ENCODE measurements around the gene DNAJC6.

DNAJC6 gene

DNA sequence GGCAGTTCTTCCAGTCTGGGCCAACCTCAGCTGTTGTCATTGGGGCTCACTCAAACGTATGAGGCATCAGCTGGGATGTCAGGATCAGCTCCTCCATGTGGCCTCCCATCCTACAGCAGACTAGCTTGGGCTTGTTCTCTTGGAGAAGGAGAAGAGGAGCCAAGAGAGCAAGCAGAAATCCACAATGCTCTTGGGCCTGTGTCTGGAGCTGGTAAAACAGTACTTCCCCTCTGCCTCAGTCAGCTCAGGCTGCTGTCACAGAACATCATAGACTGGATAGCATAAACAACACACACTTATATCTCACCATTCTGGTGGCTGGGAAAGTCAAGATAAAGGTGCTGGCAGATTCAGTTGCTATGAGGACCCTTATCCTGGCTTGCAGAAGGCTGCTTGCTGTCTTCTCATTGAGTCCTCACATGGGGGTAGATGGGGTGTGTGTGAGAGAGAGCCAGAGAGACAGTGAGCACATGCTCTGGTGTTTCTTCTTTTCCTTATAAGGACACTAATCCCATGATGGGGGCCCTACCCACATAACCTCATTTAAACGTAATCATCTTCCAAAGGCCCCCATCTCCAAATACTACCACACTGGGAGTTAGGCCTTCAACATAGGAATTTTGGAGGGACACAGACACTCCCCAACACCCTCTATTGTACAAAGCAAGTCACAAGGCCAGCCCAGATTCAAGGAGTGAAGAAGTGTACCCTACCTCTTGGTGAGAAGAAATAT is 16.3 kb upstream of the DNAJC6 start:
- no peak for DNase-seq (ENCODE audit: low read depth)

DNA sequence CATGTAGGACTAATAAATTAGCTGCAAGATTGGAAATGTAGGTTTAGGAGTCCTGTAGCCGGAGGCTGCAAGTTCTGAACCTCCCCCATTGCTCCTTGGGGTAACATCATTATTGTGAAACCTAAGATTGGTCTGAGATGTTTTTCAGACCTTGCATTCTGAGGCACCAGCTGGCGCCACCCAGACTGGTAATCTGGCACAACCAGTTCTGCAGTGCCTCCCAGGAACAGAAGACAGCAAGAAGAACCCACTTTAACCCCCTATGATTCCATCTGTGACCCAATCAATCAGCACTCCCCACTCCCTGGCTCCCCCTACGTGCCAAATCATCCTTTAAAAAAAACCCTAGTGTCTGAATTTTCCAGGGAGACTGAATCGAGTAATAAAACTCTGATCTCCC is 11.6 kb upstream of the DNAJC6 start:
- no peak for DNase-seq (ENCODE audit: low read depth)

DNA sequence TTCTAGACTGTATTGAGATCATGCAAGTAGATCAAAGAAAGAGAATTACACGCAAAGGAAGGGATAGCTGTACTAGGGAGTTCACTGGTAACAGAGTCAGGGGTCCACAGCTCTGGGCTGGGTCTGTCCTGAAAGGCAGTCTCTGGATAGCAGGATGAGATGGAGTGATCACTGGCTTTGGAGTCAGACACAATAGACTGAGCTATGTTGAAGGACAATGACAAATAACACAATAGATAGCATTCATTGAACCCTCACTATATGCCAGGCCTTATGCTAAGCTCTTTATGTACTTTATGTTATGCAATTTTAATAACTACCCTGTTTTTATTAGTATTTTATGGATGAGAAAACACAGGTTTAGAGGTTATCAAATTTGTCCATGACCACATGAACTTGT is 10.0 kb upstream of the DNAJC6 start:
- no peak for DNase-seq (ENCODE audit: low read depth)

DNA sequence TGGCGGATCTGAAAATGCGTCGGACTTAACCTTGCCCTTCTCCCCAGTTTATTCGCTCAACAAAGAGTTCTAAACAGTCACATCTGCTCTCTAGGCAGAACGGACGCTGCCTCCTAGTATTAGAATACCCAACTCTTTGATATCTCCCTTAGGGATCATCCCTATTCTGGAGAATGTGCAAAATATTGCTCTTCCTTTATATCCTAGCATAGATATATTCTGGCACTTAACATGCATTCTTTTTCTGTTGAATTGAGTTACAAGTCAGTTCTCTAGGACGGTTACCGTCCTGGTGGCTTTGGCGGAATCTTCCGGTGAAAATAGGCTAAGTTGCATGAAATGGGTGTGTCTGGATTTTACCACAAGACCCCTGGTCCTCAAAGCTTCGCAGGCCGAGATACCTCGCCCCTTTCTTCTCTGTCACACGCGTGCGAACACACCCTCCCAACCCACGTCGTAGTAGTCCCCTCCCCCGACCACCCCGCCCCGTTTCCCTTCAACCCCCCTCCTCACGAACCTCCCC is 501 bp upstream of the DNAJC6 start:
- DNase-seq (ENCODE audit: low read depth), result no peak

GRCh38 chr1:65310078-65310587 is 790 bp downstream of the DNAJC6 start:
- no peak for DNase-seq (ENCODE audit: low read depth)

DNA sequence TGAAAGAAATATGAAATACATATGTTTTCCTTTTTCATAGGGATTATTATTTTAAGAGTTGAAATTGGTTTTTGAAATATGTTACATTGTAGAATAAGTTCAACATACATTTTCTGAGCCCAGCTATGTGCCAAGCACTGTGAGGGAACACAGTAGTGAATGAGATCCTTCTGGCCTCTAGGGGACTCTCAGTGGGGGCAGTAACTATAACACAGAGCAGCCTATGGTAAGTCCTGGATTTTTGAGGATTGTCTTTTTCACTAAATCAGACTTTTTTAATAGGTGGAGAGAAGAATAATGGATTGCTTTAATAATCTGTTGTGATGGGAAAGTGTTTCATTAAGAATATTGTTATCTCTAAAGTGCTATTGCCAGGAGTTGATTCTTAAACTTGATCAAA is 2.4 kb downstream of the DNAJC6 start:
- no peak for DNase-seq (ENCODE audit: low read depth)

DNA sequence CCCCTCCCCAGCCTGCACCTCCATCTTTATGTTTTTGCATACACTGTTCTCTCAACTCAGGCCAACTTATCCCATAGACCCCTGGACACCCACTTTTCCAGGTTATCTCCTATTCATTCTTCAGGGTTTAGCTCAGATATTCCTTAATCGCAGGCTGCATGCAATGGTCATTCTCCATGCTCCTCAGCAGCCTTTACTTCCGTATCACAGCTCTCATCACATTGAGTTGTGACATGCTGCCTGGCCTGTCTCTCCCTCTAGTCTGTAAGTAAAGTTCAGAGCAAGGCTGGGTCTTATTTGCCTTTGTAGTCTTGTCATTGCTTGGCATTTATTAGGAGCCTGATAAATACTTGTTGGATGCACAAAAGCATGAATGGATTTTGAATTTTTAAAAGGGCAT is 6.9 kb downstream of the DNAJC6 start:
- no peak for DNase-seq (ENCODE audit: low read depth)

GRCh38 chr1:65317866-65318653 is 8.7 kb downstream of the DNAJC6 start:
- no peak for DNase-seq (ENCODE audit: low read depth)

DNA sequence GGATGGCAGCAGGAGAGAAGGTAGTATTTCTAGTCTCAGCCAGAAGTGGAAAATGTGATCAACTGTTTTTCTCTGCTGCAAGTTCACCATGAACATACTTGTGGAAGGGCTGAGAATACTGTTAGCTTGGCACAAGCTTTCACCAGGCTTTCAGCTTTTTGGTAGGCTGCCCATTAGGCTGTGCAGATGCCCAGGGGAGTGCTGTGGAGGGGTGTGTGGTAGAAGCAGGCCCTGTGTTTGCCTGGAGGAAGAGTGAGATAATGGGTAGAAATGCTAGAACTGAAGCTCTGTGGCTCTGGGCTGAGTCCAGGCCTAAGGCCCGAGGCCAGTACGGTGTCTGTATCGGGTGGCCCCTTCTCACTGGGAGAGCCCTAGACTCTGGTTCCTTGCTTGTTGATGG is 9.8 kb downstream of the DNAJC6 start:
- DNase-seq (ENCODE audit: low read depth), result no peak

DNA sequence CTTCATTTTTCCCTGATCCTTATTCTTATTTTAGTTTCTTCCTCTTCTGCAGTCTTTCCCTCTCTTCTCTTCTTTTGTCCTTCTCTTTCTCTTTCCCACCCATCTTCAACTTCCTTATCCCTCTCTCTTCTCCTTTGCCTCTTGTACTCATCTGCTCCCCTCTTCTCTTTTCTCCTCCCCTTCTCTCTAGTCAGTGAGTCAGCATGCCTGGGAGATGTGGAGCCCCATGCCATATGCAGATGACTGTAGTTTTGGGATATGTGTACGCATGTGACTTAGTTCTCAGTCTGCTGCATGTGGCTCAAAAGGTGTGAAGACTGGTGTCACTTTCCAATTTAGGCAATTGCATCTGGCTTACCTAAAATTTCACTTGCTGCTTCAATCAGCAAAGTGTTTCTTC is 10.4 kb downstream of the DNAJC6 start:
- no peak for DNase-seq (ENCODE audit: low read depth)

DNA sequence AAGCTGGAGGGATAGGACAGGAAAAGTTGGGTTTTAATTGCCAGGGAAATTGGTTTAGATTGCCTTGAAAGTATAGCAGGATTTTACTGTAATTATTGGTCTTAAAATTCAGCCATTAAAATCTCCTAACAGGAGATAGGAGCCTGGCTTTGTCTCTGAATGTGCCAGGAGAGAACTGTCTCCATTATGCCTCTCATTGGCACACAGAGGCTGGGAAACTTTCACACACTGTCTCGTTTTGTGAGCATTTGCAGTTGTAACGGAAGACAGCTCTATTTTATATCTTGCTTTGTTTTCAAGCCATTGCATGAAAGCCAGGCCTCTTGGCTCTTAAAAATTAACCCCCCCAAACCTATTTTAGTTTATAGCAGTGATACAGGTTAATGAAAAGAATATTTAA is 12.5 kb downstream of the DNAJC6 start:
- DNase-seq (ENCODE audit: low read depth), result no peak

DNA sequence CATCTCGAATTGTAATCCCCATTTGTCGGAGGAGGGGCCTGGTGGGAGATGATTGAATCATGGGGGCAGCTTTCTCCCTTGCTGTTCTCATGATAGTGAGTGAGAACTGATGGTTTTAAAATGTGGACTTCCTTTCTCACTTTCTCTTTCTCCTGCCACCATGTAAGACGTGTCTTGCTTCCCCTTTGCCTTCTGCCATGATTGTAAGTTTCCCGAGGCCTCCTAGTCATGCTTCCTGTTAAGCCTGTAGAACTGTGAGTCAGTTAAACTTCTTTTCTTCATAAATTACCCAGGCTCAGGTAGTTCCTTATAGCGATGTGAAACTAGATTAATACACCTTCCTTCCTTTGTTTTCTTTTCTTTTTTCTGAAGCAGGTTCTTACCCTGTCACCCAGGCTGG is 13.9 kb downstream of the DNAJC6 start:
- DNase-seq (ENCODE audit: low read depth), result no peak

GRCh38 chr1:65330021-65330420 is 20.7 kb downstream of the DNAJC6 start:
- DNase-seq (ENCODE audit: low read depth), result no peak

DNA sequence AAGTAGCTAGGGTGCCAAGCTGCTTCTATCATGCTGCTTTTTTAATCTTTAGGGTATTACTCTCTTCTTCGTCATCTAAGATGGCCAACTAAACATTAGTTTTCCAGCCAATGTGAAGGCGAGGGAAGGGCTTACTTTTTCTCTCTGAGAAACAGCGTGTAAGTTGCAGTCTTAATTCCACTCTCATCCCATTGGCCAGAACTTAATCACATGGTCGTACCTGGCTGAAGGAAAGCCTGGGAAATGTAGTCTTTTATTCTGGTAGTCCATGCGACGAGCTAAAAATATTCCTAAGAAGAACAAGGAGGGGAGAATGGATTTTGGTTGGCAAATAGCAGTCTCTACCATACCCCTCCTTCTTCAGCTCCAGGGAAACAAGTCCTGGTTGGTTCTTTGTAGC is 21.5 kb downstream of the DNAJC6 start:
- no peak for DNase-seq (ENCODE audit: low read depth)

DNA sequence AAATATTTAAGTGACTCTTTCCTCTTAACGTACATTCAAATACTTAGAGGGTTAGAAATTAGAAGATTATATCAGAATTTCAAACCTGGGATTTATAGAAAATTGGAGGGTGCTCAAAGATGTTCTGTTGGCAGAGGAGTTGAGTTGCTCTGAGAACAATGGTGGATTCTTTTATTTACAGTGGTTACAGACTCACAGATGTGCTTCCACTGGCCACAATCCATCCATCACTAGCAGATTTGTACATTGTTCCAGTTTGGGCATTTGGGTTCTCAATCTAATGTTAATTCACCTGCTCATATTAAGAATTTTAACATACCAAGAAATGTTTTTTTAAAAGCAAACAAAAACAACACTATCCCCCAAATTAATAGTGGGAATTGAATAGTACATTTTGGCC is 23.5 kb downstream of the DNAJC6 start:
- DNase-seq (ENCODE audit: low read depth), result no peak

- no peak for DNase-seq (ENCODE audit: low read depth)
These were observed 24.7 kb downstream of the DNAJC6 start for GRCh38 chr1:65334081-65334480.

- no peak for DNase-seq (ENCODE audit: low read depth)
These were observed 30.6 kb downstream of the DNAJC6 start for GRCh38 chr1:65339866-65340468.

GRCh38 chr1:65341381-65341780 is 32.0 kb downstream of the DNAJC6 start:
- DNase-seq (ENCODE audit: low read depth), result no peak

DNA sequence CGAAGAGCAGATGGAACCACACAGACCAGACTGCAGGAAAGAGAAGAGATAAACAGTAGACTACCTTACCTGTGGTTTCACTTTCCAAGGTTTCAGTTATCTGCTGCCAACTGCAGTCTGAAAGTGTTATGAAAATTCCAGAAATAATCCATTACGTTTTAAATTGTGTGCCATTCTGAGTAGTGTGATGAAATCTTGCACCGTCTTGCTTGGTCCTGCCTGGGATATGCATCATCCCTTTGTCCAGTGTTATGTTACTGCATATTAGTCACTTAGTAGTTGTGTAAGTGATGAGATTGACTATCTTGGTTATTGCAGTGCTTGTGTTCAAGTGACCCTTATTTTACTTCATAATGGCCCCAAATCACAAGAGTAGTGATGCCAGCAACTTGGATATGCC is 33.9 kb downstream of the DNAJC6 start:
- peak; percentile 28 for DNase-seq (ENCODE audit: low read depth)

DNA sequence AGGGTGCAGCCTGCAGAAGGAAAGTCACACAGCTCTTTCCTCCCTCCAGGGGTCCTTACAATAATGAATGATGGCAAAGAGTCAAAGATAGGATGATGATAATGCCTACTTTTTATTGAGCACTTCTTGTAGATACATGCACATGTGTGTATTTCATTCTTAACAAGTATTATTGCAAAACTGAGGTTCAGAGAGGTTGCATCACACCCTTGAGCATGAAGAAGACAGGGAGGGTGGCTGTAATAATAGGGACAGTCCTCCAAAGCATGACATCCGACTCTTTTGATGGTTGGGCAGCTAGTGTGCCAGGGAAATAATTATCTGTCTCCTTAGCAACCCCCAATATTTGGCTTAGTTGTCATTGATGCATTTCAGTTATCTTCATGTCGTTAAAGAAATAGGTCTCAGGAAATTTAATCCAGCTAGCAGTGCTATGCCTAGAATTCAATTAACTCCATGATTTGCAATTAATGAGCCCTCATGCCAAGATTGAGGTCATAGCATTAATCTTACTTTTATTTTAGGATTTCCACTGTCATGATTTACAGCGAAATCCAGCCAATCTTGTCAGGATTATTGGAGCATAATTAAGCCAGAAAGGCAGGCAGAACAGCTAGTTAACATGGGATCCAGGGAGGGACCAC is 35.0 kb downstream of the DNAJC6 start:
- DNase-seq (ENCODE audit: low read depth), result no peak

GRCh38 chr1:65346190-65346589 is 36.8 kb downstream of the DNAJC6 start:
- no peak for DNase-seq (ENCODE audit: low read depth)

- no peak for DNase-seq (ENCODE audit: low read depth)
These were observed 45.8 kb downstream of the DNAJC6 start for GRCh38 chr1:65355031-65355712.

All from fibroblast of the conjunctiva (primary cell).